Prostate gland (tissue), 2 donors: ENCODE results near the gene ARID3B.

ENCODE experiments used
- POLR2A ChIP-seq: fragments of 450-650 bp; IDR thresholded peaks from one replicate; pipeline ENCODE4 v1.6.1; 2016; ENCODE audit warnings: antibody characterized with exemption, mild to moderate bottlenecking
- POLR2AphosphoS5 ChIP-seq: sonication (generic); formaldehyde crosslinking; IDR thresholded peaks from one replicate; pipeline ENCODE4 v1.6.1; 2017; ENCODE audit warnings: antibody characterized with exemption
- TF ChIP-seq, protein P1 (sequence below), 4 experiments: fragments of 200-600 bp in 2 of 4; fragments of 450-650 bp in 2 of 4; sonication (generic) in 2 of 4; IDR thresholded peaks; 1 replicate in 3 of 4; 2 replicates in 1 of 4; pipeline ENCODE4 v1.5.1; 2016 to 2019; ENCODE audit warnings: antibody characterized with exemption in 4 of 4, mild to moderate bottlenecking in 2 of 4, moderate library complexity in 2 of 4

DNA sequence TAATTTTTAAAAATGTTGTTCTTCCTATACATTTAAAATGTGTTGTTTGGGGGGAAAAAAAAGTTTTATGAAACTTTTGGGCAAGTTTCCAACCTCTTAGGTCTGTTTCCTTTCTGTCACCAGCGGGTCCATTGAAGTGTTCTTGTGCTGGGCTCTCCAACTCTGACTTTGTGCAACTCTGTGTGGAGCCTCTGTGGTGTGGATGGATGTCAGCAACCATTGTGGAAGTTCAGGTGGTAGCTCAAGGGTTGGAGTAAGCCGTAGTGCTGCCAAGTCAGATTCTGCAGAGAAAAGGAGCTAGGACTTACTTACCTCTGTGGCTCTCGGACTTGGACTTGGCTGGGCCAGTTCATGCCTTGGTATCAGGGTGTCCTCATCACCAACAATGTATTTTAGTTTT, 22.4 kb downstream of the ARID3B start:
- TF ChIP-seq, protein P1, sequence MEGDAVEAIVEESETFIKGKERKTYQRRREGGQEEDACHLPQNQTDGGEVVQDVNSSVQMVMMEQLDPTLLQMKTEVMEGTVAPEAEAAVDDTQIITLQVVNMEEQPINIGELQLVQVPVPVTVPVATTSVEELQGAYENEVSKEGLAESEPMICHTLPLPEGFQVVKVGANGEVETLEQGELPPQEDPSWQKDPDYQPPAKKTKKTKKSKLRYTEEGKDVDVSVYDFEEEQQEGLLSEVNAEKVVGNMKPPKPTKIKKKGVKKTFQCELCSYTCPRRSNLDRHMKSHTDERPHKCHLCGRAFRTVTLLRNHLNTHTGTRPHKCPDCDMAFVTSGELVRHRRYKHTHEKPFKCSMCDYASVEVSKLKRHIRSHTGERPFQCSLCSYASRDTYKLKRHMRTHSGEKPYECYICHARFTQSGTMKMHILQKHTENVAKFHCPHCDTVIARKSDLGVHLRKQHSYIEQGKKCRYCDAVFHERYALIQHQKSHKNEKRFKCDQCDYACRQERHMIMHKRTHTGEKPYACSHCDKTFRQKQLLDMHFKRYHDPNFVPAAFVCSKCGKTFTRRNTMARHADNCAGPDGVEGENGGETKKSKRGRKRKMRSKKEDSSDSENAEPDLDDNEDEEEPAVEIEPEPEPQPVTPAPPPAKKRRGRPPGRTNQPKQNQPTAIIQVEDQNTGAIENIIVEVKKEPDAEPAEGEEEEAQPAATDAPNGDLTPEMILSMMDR (IDR thresholded peaks at IDR 0.05): no peak
- TF ChIP-seq POLR2A (no peak), POLR2AphosphoS5 (no peak)
